ENCODE data around the gene TMEM169.

GRCh38 chr2:216148983-216149382, 67.3 kb downstream of the TMEM169 start:
- no peak for TF ChIP-seq CTCF (IDR thresholded peaks at IDR 0.05)
- TF ChIP-seq EZH2 (IDR thresholded peaks at IDR 0.05; ENCODE audit: borderline replicate concordance, insufficient read depth, low read depth, low read length, poor library complexity, severe bottlenecking), result no peak
